Body of pancreas (tissue), 4 donors: ENCODE measurements around the gene PRR29.

Experiments
- CTCF ChIP-seq, 7 experiments: fragments of 450-650 bp in 4 of 7; fragments of 200-600 bp in 3 of 7; sonication (generic) in 3 of 7; IDR thresholded peaks; one replicate each; pipeline ENCODE4 v1.5.1; 2016 to 2019; ENCODE audit warnings: antibody characterized with exemption in 7 of 7
- POLR2A ChIP-seq, 3 donors: fragments of 450-650 bp; IDR thresholded peaks; one replicate each; pipeline ENCODE4 v1.6.1; 2016; ENCODE audit warnings: antibody characterized with exemption in 3 of 3, mild to moderate bottlenecking in 2 of 3

DNA sequence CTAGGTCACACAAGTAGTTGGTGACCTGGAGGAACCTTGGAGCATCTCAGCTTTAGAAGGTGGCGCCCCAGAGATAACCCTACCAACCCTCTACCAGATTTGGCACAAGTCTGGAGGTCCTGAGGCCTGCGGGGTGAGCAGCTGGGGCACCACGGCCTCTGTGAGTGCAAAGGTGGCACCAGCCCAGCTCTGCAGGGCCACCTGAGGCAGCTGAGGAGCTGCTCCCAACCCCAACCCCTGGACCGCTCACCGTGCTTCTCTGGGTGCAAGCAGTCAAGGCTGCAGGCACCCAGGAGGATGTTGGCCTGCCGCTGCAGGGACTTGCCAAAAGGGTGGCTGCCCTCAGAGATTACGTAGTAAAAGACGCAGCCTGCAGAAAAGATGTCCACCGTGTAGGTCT is 50.7 kb downstream of the PRR29 start:
- TF ChIP-seq CTCF (IDR thresholded peaks at IDR 0.05), result no peak
- TF ChIP-seq POLR2A (IDR thresholded peaks at IDR 0.05), result no peak
